RCC 7860 (cell line): ENCODE results near the gene VWA5B1.
"Not testable (repeated sequence)": the region's sequence is repeated elsewhere in the genome, so short reads cannot be mapped to it uniquely, and the experiment has no call there.

Source experiments
- DNase-seq: peaks from one replicate; pipeline ENCODE4 v3.0.0-alpha.2; 2015; ENCODE audit warnings: low spot score
- FAIRE-seq: peaks from 2 replicates; lab custom pipeline; 2012; peaks lifted over from hg19 to GRCh38; lab: Jason Lieb, UNC

The VWA5B1 gene

GRCh38 chr1:20278692-20279130 lies 12.0 kb upstream of the VWA5B1 start:
- no peak for DNase-seq
- FAIRE-seq = no peak

GRCh38 chr1:20279509-20279908 lies 11.2 kb upstream of the VWA5B1 start:
- FAIRE-seq = peak; percentile 93
- DNase-seq = peak; percentile 83

DNA sequence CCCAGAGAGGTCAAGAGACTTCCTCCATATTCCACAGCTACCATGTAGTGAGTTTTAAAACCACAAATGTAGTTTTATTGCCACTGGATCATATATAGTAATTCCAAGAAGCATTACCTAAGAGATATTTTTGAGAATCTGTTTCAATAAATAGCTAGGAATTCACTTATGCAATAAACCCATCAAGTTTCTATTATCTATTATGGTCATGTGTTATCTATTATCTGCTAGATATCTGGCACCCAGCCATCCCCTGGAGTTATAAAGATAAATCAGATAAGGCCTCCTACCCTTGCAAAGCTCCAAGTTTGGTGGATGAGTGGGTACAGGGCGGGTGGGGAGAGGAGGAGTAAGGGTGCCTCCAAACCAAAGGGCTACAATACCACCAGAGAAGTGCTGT lies 10.3 kb upstream of the VWA5B1 start:
- FAIRE-seq = no peak

GRCh38 chr1:20280906-20281305 lies 9.8 kb upstream of the VWA5B1 start:
- no peak for DNase-seq

More for the DNA sequence above, 10.3 kb upstream of the VWA5B1 start:
- no peak for DNase-seq

DNA sequence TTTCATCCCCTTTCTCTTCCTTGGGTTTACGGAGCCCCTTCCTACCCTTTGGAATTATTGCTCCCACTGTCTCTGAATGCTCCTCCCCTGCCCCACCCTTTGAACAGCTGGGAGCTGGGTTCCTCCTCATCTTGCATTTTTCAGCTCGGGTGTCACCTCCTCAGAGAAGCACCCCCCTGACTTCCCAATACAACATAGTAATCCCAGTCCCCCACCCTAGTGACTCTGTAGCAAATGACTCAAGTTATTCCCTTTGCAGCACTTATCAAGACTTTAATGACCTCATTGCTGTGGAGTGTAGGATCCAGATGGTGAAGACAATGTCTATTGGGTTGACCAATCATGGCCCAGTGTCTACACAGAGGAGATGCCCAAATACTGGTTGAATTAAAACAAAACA lies 8.9 kb upstream of the VWA5B1 start:
- DNase-seq (no peak), FAIRE-seq (no peak)

More at GRCh38 chr1:20280906-20281305, 9.8 kb upstream of the VWA5B1 start:
- FAIRE-seq = no peak

- DNase-seq (no peak), FAIRE-seq (no peak)
Measured at GRCh38 chr1:20282533-20282932, 8.1 kb upstream of the VWA5B1 start.

DNA sequence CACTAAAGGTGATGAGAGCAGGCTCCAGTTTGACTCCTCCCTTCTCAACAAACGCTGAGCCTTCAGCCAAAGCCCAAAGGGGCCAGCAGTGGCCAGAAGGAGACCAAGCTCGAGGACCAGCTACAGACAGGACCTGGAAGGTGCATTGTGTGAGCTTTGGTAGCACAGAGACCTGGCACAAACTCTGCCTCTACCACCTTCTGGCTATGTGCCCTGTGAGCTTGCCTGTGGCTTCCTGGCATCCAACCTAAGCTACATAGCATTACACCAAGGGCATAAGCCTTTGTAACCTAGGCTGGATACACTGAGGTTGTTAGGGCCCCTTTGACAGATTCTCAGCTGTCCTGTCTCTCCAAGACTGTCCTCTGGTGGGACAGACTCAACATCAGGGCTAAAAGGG lies 6.6 kb upstream of the VWA5B1 start:
- no peak for FAIRE-seq

DNA sequence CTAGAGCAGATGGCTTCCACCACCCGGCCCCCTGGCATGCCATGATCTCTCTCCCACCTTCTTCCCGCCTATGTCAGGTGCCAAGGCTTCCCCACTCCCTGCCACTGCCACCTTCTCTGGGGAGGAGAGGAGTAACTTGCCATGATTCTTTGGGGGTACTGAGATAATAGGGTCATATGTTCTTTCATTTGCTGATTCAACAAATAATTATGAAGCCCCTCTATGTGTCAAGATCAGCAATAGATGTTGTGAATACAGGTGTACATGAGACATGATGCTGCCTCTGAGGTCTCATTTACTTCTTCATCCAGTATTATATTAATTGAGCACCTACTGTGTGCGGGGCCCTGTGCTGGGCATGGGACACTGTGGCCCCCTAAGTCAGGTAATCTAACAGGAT lies 6.0 kb upstream of the VWA5B1 start:
- FAIRE-seq = no peak

More for the DNA sequence above, 6.6 kb upstream of the VWA5B1 start:
- DNase-seq = no peak

GRCh38 chr1:20285510-20285909 lies 5.2 kb upstream of the VWA5B1 start:
- no peak for FAIRE-seq

More for the DNA sequence above, 6.0 kb upstream of the VWA5B1 start:
- DNase-seq = no peak

DNA sequence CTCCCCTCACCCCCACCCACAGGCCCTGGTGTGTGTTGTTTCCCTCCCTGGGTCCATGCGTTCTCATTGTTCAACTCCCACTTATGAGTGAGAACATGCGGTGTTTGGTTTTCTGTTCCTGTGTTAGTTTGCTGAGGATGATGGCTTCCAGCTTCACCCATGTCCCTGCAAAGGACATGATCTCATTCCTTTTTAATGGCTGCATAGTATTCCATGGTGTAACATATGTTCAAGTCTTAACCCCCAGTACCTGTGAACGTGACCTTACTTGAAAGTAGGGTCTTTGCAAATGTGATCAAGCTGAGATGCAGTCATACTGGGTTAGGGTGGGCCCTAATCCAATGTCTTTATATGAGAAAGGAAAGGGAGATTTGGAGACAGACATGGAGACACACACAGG lies 3.0 kb upstream of the VWA5B1 start:
- not testable (repeated sequence) for DNase-seq, FAIRE-seq

More at GRCh38 chr1:20285510-20285909, 5.2 kb upstream of the VWA5B1 start:
- no peak for DNase-seq

- DNase-seq (no peak), FAIRE-seq (no peak)
Measured at GRCh38 chr1:20291645-20292084, 990 bp downstream of the VWA5B1 start.

DNA sequence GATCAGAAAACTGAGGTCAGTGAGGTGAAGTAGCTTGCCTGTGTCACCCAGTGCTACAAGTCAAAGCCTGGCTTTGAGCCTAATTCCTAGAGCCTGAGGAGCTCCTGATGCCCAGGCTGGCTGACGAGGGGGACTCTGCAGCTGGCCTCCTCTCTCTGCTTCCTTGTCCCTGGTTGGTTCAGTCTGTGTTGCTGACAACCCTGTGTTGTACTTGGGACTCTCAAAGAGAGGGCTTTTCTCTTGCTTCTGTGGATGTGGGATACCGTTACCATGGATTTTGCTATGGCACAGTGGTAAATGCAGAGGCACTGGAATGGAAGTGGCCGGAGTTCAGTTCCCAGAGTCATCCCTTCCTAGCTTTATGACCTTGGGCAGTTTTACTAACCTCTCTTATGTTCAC lies 8.0 kb downstream of the VWA5B1 start:
- FAIRE-seq = no peak
- DNase-seq = no peak

GRCh38 chr1:20301463-20302107 lies 10.9 kb downstream of the VWA5B1 start:
- no peak for DNase-seq
- no peak for FAIRE-seq

DNA sequence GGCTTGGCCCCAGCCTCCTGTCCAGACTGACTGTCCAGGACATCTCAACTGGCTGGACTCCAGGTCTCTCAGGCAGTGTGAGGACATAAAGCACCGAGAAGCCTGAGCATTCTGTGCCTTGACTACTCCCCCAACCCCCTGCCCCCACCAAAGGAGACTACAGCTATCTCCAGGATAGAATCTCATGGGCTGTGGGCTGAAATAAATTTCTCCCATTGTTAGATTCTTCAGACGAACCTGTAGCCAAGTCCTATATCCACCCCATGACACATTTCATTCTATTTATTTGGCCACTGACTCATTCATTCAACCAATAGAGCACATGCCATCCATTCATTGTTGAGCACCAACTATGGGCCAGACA lies 11.4 kb downstream of the VWA5B1 start:
- no peak for DNase-seq
- FAIRE-seq = no peak

- FAIRE-seq (no peak), DNase-seq (no peak)
Measured at GRCh38 chr1:20307026-20307425, 16.4 kb downstream of the VWA5B1 start.

- DNase-seq = no peak
- FAIRE-seq = no peak
Measured at GRCh38 chr1:20308569-20308968, 17.9 kb downstream of the VWA5B1 start.

- FAIRE-seq = no peak
- DNase-seq = no peak
Measured at GRCh38 chr1:20311289-20311688, 20.6 kb downstream of the VWA5B1 start.

GRCh38 chr1:20312310-20312709 lies 21.6 kb downstream of the VWA5B1 start:
- DNase-seq (no peak), FAIRE-seq (no peak)

GRCh38 chr1:20312818-20313217 lies 22.1 kb downstream of the VWA5B1 start:
- DNase-seq (no peak), FAIRE-seq (no peak)

- FAIRE-seq = no peak
- no peak for DNase-seq
Measured at GRCh38 chr1:20317471-20317870, 26.8 kb downstream of the VWA5B1 start.

GRCh38 chr1:20318521-20318920 lies 27.8 kb downstream of the VWA5B1 start:
- FAIRE-seq = no peak
- DNase-seq = no peak

GRCh38 chr1:20318971-20319370 lies 28.3 kb downstream of the VWA5B1 start:
- DNase-seq (no peak), FAIRE-seq (no peak)
